Astrocyte (in vitro differentiated cells and primary cell): ENCODE measurements around the gene HEATR9. TPM values are rescaled to one million over a fixed set of nuclear protein-coding genes. Genes with fewer than 3 reads are reported as not detected.

Source experiments
- DNase-seq: peaks from one replicate; pipeline ENCODE4 v3.0.0-alpha.2; 2010; ENCODE audit warnings: low read depth
- FAIRE-seq: peaks from 2 replicates; lab custom pipeline; 2011; peaks lifted over from hg19 to GRCh38; lab: Jason Lieb, UNC
- H2AFZ ChIP-seq: 2 replicates; pipeline ENCODE4 v1.6.0; 2012; ENCODE audit warnings: low read depth, low read length, inconsistent platforms
- H3K27ac ChIP-seq: 2 replicates; pipeline ENCODE4 v1.5.1; 2011; ENCODE audit warnings: low read depth, low read length, inconsistent platforms
- H3K27me3 ChIP-seq: 2 replicates; pipeline ENCODE4 v1.6.0; 2011; ENCODE audit warnings: low read length, inconsistent platforms; ENCODE audit not compliant: insufficient read depth
- H3K36me3 ChIP-seq: 2 replicates; pipeline ENCODE4 v1.5.1; 2011; ENCODE audit warnings: low read length, inconsistent platforms; ENCODE audit not compliant: insufficient read depth
- H3K4me1 ChIP-seq: 2 replicates; pipeline ENCODE4 v1.5.1; 2011; ENCODE audit warnings: low read length, inconsistent platforms; ENCODE audit not compliant: insufficient read depth
- H3K4me2 ChIP-seq: 2 replicates; pipeline ENCODE4 v1.6.0; 2012; ENCODE audit warnings: low read length, inconsistent platforms
- H3K4me3 ChIP-seq: 2 replicates; pipeline ENCODE4 v1.5.1; 2011; ENCODE audit warnings: low read depth, mild to moderate bottlenecking, low read length, inconsistent platforms; ENCODE audit not compliant: insufficient read depth
- H3K79me2 ChIP-seq: 2 replicates; pipeline ENCODE4 v1.6.0; 2012; ENCODE audit warnings: mild to moderate bottlenecking, low read length, inconsistent platforms; ENCODE audit not compliant: insufficient read depth
- H3K9ac ChIP-seq: 2 replicates; pipeline ENCODE4 v1.6.0; 2012; ENCODE audit warnings: mild to moderate bottlenecking, low read length, inconsistent platforms
- H3K9me3 ChIP-seq: 2 replicates; pipeline ENCODE4 v1.5.1; 2012; ENCODE audit warnings: low read depth, mild to moderate bottlenecking, low read length, inconsistent platforms; ENCODE audit not compliant: insufficient read depth
- H4K20me1 ChIP-seq: 2 replicates; pipeline ENCODE4 v1.6.0; 2012; ENCODE audit warnings: low read length, inconsistent platforms; ENCODE audit not compliant: insufficient read depth
- H3K27ac Mint-ChIP-seq: one replicate; pipeline ENCODE4 v1.8.0; 2021; ENCODE audit warnings: mild to moderate bottlenecking, mixed read lengths; ENCODE audit not compliant: unreplicated experiment
- H3K27me3 Mint-ChIP-seq: one replicate; pipeline ENCODE4 v1.8.0; 2021; ENCODE audit warnings: low read depth, mixed read lengths; ENCODE audit not compliant: unreplicated experiment
- H3K36me3 Mint-ChIP-seq: one replicate; pipeline ENCODE4 v1.8.0; 2021; ENCODE audit warnings: low read depth, mixed read lengths; ENCODE audit not compliant: unreplicated experiment
- H3K4me1 Mint-ChIP-seq: one replicate; pipeline ENCODE4 v1.8.0; 2021; ENCODE audit warnings: low read depth, mixed read lengths; ENCODE audit not compliant: unreplicated experiment
- H3K4me3 Mint-ChIP-seq: one replicate; pipeline ENCODE4 v1.8.0; 2021; ENCODE audit warnings: mild to moderate bottlenecking, moderate library complexity, mixed read lengths; ENCODE audit not compliant: unreplicated experiment
- H3K9me3 Mint-ChIP-seq: one replicate; pipeline ENCODE4 v1.8.0; 2021; ENCODE audit warnings: mild to moderate bottlenecking, mixed read lengths; ENCODE audit not compliant: unreplicated experiment
- EZH2 ChIP-seq: IDR thresholded peaks from 2 replicates; pipeline ENCODE4 v1.6.1; 2012; ENCODE audit warnings: mild to moderate bottlenecking, low read length, inconsistent platforms; ENCODE audit not compliant: insufficient read depth
- total RNA-seq: library from RNA; stranded (reverse); gene quantifications from 2 replicates; pipeline ENCODE4 v1.2.1, GENCODE V29; 2021
- TF ChIP-seq, protein P1 (sequence below): IDR thresholded peaks from 2 replicates; pipeline ENCODE4 v1.5.1; 2011; ENCODE audit warnings: low read depth, mild to moderate bottlenecking, inconsistent platforms, low read length, moderate library complexity; ENCODE audit not compliant: insufficient read depth

Gene HEATR9
- total RNA-seq, 1 donor from 2014 or later = not detected

- FAIRE-seq = no peak
Measured at GRCh38 chr17:35809855-35810461, 58.7 kb downstream of the HEATR9 start.

GRCh38 chr17:35808962-35809854 is 59.5 kb downstream of the HEATR9 start, which contains the start of gene TAF15:
Gene TAF15 (plus strand): TSS chr17:35809484. CDS start chr17:35809570, 86 bp downstream.
- H3K9me3 ChIP-seq = no peaks in the 10 kb centered on the region
- peaks cover 46% of the 10 kb centered on the region for H4K20me1 ChIP-seq
- H3K4me1 Mint-ChIP-seq = peaks cover 42% of the 10 kb centered on the region
- no peaks in the 10 kb centered on the region for H3K36me3 ChIP-seq
- H3K27ac Mint-ChIP-seq = peak within 1 kb of the TSS; percentile 100
- H3K4me2 ChIP-seq = peak within 1 kb of the TSS; percentile 90
- H3K9me3 Mint-ChIP-seq = no peaks in the 10 kb centered on the region
- peak within 1 kb of the TSS; percentile 99 for H3K4me3 Mint-ChIP-seq
- peaks cover 13% of the 10 kb centered on the region for H3K4me1 ChIP-seq
- peak within 1 kb of the TSS; percentile 95 for H3K9ac ChIP-seq
- no peaks in the 10 kb centered on the region for H3K27me3 Mint-ChIP-seq
- no peaks in the 10 kb centered on the region for H3K27me3 ChIP-seq
- DNase-seq (peak; percentile 99), FAIRE-seq (no peak)
- TF ChIP-seq EZH2 = no peak
- TF ChIP-seq, protein P1, sequence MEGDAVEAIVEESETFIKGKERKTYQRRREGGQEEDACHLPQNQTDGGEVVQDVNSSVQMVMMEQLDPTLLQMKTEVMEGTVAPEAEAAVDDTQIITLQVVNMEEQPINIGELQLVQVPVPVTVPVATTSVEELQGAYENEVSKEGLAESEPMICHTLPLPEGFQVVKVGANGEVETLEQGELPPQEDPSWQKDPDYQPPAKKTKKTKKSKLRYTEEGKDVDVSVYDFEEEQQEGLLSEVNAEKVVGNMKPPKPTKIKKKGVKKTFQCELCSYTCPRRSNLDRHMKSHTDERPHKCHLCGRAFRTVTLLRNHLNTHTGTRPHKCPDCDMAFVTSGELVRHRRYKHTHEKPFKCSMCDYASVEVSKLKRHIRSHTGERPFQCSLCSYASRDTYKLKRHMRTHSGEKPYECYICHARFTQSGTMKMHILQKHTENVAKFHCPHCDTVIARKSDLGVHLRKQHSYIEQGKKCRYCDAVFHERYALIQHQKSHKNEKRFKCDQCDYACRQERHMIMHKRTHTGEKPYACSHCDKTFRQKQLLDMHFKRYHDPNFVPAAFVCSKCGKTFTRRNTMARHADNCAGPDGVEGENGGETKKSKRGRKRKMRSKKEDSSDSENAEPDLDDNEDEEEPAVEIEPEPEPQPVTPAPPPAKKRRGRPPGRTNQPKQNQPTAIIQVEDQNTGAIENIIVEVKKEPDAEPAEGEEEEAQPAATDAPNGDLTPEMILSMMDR = peak; percentile 81
- peak within 1 kb of the TSS; percentile 93 for H2AFZ ChIP-seq
- H3K36me3 Mint-ChIP-seq = peaks cover 2% of the 10 kb centered on the region
- peak within 1 kb of the TSS; percentile 88 for H3K4me3 ChIP-seq
- H3K79me2 ChIP-seq = peaks cover 49% of the 10 kb centered on the region
- H3K27ac ChIP-seq = peak within 1 kb of the TSS; percentile 97

More at GRCh38 chr17:35809855-35810461, 58.7 kb downstream of the HEATR9 start:
- no peak for TF ChIP-seq EZH2
- TF ChIP-seq, protein P1 = no peak
- Mint-ChIP-seq H3K4me3 (peak overlapping the region; percentile 99), H3K4me1 (peaks cover 41% of the 10 kb centered on the region), H3K9me3 (no peaks in the 10 kb centered on the region), H3K27me3 (no peaks in the 10 kb centered on the region), H3K27ac (peak overlapping the region; percentile 100), H3K36me3 (peaks cover 2% of the 10 kb centered on the region)
- Histone ChIP-seq H2AFZ (peak overlapping the region; percentile 80), H3K4me1 (peaks cover 13% of the 10 kb centered on the region), H3K4me3 (peak overlapping the region; percentile 88), H4K20me1 (peaks cover 50% of the 10 kb centered on the region), H3K27me3 (no peaks in the 10 kb centered on the region), H3K27ac (peak overlapping the region; percentile 97), H3K4me2 (peak overlapping the region; percentile 90), H3K79me2 (peaks cover 57% of the 10 kb centered on the region), H3K9me3 (no peaks in the 10 kb centered on the region), H3K9ac (peak overlapping the region; percentile 95), H3K36me3 (no peaks in the 10 kb centered on the region)
- DNase-seq = peak; percentile 25
